D721Med (cell line): ENCODE results near the gene AKAP8.
"Not testable (repeated sequence)": the region's sequence is repeated elsewhere in the genome, so short reads cannot be mapped to it uniquely, and the experiment has no call there.

Experiments used
- DNase-seq: peaks from one replicate; pipeline ENCODE4 v3.0.0; 2011; ENCODE audit warnings: low spot score; ENCODE audit not compliant: insufficient read length
- FAIRE-seq: peaks from 2 replicates; lab custom pipeline; 2011; peaks lifted over from hg19 to GRCh38; lab: Jason Lieb, UNC
- CTCF ChIP-seq: IDR thresholded peaks from 2 replicates; pipeline ENCODE4 v1.5.1; 2012; ENCODE audit warnings: mild to moderate bottlenecking, control low read depth; ENCODE audit not compliant: insufficient read depth; ENCODE audit errors: missing control alignments

The AKAP8 gene

GRCh38 chr19:15357906-15358305 is 21.7 kb downstream of the AKAP8 start:
- TF ChIP-seq CTCF = no peak
- no peak for FAIRE-seq

GRCh38 chr19:15354566-15355296 is 24.9 kb downstream of the AKAP8 start:
- FAIRE-seq = no peak
- no peak for TF ChIP-seq CTCF
- no peak for DNase-seq

More at GRCh38 chr19:15357906-15358305, 21.7 kb downstream of the AKAP8 start:
- no peak for DNase-seq

- no peak for TF ChIP-seq CTCF
- FAIRE-seq = no peak
Observed at GRCh38 chr19:15353908-15354307, 25.7 kb downstream of the AKAP8 start.

GRCh38 chr19:15352535-15352934 is 27.1 kb downstream of the AKAP8 start:
- not testable (repeated sequence) for DNase-seq, FAIRE-seq

More at GRCh38 chr19:15353908-15354307, 25.7 kb downstream of the AKAP8 start:
- DNase-seq = no peak

DNA sequence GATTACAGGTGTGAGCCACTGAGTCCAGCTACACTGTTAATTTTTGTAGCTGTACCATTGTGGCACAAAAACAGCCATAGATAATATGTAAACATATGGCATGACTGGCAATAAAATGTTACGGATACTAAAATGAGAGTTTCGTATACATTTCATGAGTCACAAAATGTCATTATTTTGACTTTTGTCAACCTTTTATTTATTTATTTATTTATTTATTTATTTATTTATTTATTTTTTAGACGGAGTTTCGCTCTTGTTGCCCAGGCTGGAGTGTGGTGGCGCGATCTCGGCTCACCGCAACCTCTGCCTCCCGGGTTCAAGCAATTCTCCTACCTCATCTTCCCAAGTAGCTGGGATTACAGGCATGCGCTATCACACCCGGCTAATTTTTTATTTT is 38.3 kb downstream of the AKAP8 start:
- not testable (repeated sequence) for FAIRE-seq

GRCh38 chr19:15340086-15340485 is 39.5 kb downstream of the AKAP8 start:
- FAIRE-seq = no peak
- no peak for TF ChIP-seq CTCF

More for the DNA sequence above, 38.3 kb downstream of the AKAP8 start:
- DNase-seq = not testable (repeated sequence)

GRCh38 chr19:15337202-15337601 is 42.4 kb downstream of the AKAP8 start:
- TF ChIP-seq CTCF = no peak
- DNase-seq = no peak
- no peak for FAIRE-seq

More at GRCh38 chr19:15340086-15340485, 39.5 kb downstream of the AKAP8 start:
- no peak for DNase-seq

GRCh38 chr19:15335992-15336391 is 43.6 kb downstream of the AKAP8 start:
- DNase-seq, FAIRE-seq: not testable (repeated sequence)
